Neural progenitor cell (in vitro differentiated cells): Measurements from ENCODE around the gene ABCC9. TPM values are rescaled to one million over a fixed set of nuclear protein-coding genes. Genes with fewer than 3 reads are reported as not detected.

Source experiments
- DNase-seq: peaks from one replicate; pipeline ENCODE4 v3.0.0-alpha.2; 2016; ENCODE audit warnings: low spot score
- H2AFZ ChIP-seq: fragments of 200-600 bp; sonication (generic); replicated peaks from 2 replicates; pipeline ENCODE4 v1.6.1; 2016; ENCODE audit warnings: antibody characterized with exemption
- H3F3A ChIP-seq: fragments of 200-600 bp; sonication (generic); 2 replicates; pipeline ENCODE4 v1.6.1; 2016; ENCODE audit warnings: antibody characterized with exemption, low read depth
- H3K27ac ChIP-seq: fragments of 200-600 bp; sonication (generic); 2 replicates; pipeline ENCODE4 v1.5.1; 2016; ENCODE audit warnings: mild to moderate bottlenecking
- H3K27me3 ChIP-seq: fragments of 200-600 bp; sonication (generic); 2 replicates; pipeline ENCODE4 v1.6.1; 2016; ENCODE audit warnings: mild to moderate bottlenecking, moderate library complexity
- H3K36me3 ChIP-seq: fragments of 200-600 bp; sonication (generic); 2 replicates; pipeline ENCODE4 v1.5.1; 2016
- H3K4me1 ChIP-seq: fragments of 200-600 bp; sonication (generic); 2 replicates; pipeline ENCODE4 v1.6.1; 2016; ENCODE audit warnings: mixed run types
- H3K4me2 ChIP-seq: fragments of 200-600 bp; sonication (generic); 2 replicates; pipeline ENCODE4 v1.6.1; 2016
- H3K4me3 ChIP-seq: fragments of 200-600 bp; sonication (generic); 2 replicates; pipeline ENCODE4 v1.5.1; 2016
- H3K79me2 ChIP-seq: fragments of 200-600 bp; sonication (generic); 2 replicates; pipeline ENCODE4 v1.6.1; 2016; ENCODE audit warnings: low read depth
- H3K9ac ChIP-seq: fragments of 200-600 bp; sonication (generic); 2 replicates; pipeline ENCODE4 v1.6.1; 2016
- H3K9me3 ChIP-seq: fragments of 200-600 bp; sonication (generic); 2 replicates; pipeline ENCODE4 v1.5.1; 2016; ENCODE audit warnings: low read depth
- H4K20me1 ChIP-seq: fragments of 200-600 bp; sonication (generic); 2 replicates; pipeline ENCODE4 v1.6.1; 2016; ENCODE audit warnings: low read depth
- H3K27ac Mint-ChIP-seq: 3 replicates; pipeline ENCODE4 v1.8.0; 2021; ENCODE audit warnings: mixed read lengths
- H3K27me3 Mint-ChIP-seq: 2 replicates; pipeline ENCODE4 v1.8.0; 2022; ENCODE audit warnings: low read depth, mild to moderate bottlenecking, inconsistent platforms, moderate library complexity, mixed read lengths; ENCODE audit not compliant: insufficient read depth
- H3K36me3 Mint-ChIP-seq: 3 replicates; pipeline ENCODE4 v1.8.0; 2021; ENCODE audit warnings: mixed read lengths
- H3K4me1 Mint-ChIP-seq: 3 replicates; pipeline ENCODE4 v1.8.0; 2021; ENCODE audit warnings: mixed read lengths
- H3K4me3 Mint-ChIP-seq: 3 replicates; pipeline ENCODE4 v1.8.0; 2021; ENCODE audit warnings: mild to moderate bottlenecking, moderate library complexity, mixed read lengths
- H3K9me3 Mint-ChIP-seq: 3 replicates; pipeline ENCODE4 v1.8.0; 2020; ENCODE audit warnings: mixed read lengths
- EZH2 ChIP-seq: fragments of 200-600 bp; sonication (generic); IDR thresholded peaks from 2 replicates; pipeline ENCODE4 v1.6.1; 2017; ENCODE audit warnings: antibody characterized with exemption, mild to moderate bottlenecking, moderate library complexity
- EZH2phosphoT487 ChIP-seq: fragments of 200-600 bp; sonication (generic); IDR thresholded peaks from 2 replicates; pipeline ENCODE4 v1.6.1; 2017; ENCODE audit warnings: antibody characterized with exemption
- total RNA-seq: library from RNA; depleted of rRNA; stranded (reverse); fragments of >200 nt; gene quantifications from 2 replicates; pipeline ENCODE4 v1.2.3, GENCODE V29; 2015; ENCODE audit warnings: low replicate concordance
- TF ChIP-seq, protein P1 (sequence below): fragments of 200-600 bp; sonication (generic); IDR thresholded peaks from 2 replicates; pipeline ENCODE4 v1.5.1; 2017; ENCODE audit warnings: antibody characterized with exemption, mild to moderate bottlenecking

ABCC9 gene
- total RNA-seq, 1 donor from 2014 or later: not detected

DNA sequence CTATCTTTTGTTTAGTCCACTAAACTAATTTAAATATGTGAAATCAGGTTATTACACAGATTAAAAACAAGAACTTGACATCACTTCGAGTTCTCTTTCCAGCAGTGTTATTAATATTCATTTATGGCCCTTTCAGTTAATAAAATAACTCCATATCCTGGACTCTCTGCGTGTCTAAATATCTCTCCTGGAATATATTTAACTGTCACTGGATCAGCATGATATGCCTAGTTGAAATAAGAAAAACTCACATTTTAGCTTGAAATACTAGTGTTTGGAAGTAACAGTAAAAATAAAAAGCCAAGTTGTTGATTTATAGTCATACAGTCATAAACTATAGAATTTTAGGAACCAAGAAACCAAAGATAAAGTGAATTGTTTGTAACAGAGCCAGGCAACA, 45.6 kb downstream of the ABCC9 start:
- Histone ChIP-seq H3K9ac (no peak overlapping the region), H3K4me3 (no peak overlapping the region), H4K20me1 (no peaks in the 10 kb centered on the region), H3K4me2 (no peak overlapping the region), H3K36me3 (no peaks in the 10 kb centered on the region), H2AFZ (no peak overlapping the region), H3K4me1 (no peaks in the 10 kb centered on the region), H3K27ac (no peak overlapping the region), H3F3A (no peaks in the 10 kb centered on the region), H3K9me3 (no peaks in the 10 kb centered on the region), H3K27me3 (no peaks in the 10 kb centered on the region), H3K79me2 (no peaks in the 10 kb centered on the region)
- H3K36me3 Mint-ChIP-seq: peaks cover 7% of the 10 kb centered on the region
- no peak for DNase-seq
- H3K4me3 Mint-ChIP-seq: no peak overlapping the region
- no peak for TF ChIP-seq EZH2phosphoT487
- TF ChIP-seq, protein P1, sequence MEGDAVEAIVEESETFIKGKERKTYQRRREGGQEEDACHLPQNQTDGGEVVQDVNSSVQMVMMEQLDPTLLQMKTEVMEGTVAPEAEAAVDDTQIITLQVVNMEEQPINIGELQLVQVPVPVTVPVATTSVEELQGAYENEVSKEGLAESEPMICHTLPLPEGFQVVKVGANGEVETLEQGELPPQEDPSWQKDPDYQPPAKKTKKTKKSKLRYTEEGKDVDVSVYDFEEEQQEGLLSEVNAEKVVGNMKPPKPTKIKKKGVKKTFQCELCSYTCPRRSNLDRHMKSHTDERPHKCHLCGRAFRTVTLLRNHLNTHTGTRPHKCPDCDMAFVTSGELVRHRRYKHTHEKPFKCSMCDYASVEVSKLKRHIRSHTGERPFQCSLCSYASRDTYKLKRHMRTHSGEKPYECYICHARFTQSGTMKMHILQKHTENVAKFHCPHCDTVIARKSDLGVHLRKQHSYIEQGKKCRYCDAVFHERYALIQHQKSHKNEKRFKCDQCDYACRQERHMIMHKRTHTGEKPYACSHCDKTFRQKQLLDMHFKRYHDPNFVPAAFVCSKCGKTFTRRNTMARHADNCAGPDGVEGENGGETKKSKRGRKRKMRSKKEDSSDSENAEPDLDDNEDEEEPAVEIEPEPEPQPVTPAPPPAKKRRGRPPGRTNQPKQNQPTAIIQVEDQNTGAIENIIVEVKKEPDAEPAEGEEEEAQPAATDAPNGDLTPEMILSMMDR: no peak
- TF ChIP-seq EZH2: no peak
- H3K4me1 Mint-ChIP-seq: no peaks in the 10 kb centered on the region
- H3K9me3 Mint-ChIP-seq: peaks cover 4% of the 10 kb centered on the region
- H3K27me3 Mint-ChIP-seq: no peaks in the 10 kb centered on the region
- no peak overlapping the region for H3K27ac Mint-ChIP-seq

DNA sequence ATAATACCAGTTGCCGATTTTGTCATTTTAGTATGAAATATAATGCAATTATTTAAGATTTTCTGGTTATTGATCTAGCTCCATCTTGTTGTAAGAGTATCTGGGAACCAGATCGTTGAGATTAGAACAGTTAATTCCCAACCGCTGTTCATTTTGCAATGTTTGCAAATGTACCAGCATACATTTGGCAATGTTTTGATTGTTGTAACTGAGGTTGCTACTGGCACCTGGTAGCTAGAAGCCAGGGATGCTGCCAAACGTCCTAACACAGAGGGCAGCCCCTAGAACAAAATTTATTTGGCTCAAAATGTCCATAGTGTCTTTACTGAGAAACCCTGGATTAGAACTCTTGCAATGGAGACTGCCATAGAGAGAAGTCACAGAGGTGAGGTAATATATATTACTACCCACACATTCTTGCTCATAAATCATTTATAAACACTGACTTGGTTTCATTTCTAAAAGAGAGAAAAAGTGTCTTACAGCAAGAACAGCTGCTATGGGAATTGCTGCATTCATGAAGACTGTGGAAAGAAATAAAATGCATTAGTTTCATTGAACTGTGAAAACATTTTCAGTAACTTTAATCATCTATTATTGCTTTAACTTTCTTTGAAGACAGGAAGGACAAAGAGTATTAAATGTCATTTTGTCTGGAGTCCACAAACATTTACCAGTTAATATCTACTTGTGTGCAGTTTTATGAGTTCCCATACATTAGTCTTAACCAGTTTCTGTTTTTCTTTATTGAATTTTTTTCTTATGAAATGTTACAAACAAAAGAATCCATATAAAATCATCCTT, 46.2 kb downstream of the ABCC9 start:
- H3K36me3 Mint-ChIP-seq: peaks cover 3% of the 10 kb centered on the region
- Histone ChIP-seq H3K27me3 (no peaks in the 10 kb centered on the region), H3K27ac (no peak overlapping the region), H3K79me2 (no peaks in the 10 kb centered on the region), H4K20me1 (no peaks in the 10 kb centered on the region), H3K4me3 (no peak overlapping the region), H3K4me2 (no peak overlapping the region), H3F3A (no peaks in the 10 kb centered on the region), H3K36me3 (no peaks in the 10 kb centered on the region), H3K4me1 (no peaks in the 10 kb centered on the region), H3K9ac (no peak overlapping the region), H2AFZ (no peak overlapping the region), H3K9me3 (no peaks in the 10 kb centered on the region)
- no peaks in the 10 kb centered on the region for H3K4me1 Mint-ChIP-seq
- no peaks in the 10 kb centered on the region for H3K27me3 Mint-ChIP-seq
- no peak for DNase-seq
- H3K9me3 Mint-ChIP-seq: peaks cover 4% of the 10 kb centered on the region
- H3K27ac Mint-ChIP-seq: no peak overlapping the region
- TF ChIP-seq EZH2 (no peak), EZH2phosphoT487 (no peak)
- TF ChIP-seq, protein P1: no peak
- no peak overlapping the region for H3K4me3 Mint-ChIP-seq

- peaks cover 3% of the 10 kb centered on the region for H3K36me3 Mint-ChIP-seq
- Histone ChIP-seq H3K79me2 (no peaks in the 10 kb centered on the region), H2AFZ (no peak overlapping the region), H3F3A (no peaks in the 10 kb centered on the region), H3K4me2 (no peak overlapping the region), H3K27me3 (no peaks in the 10 kb centered on the region), H4K20me1 (no peaks in the 10 kb centered on the region), H3K36me3 (no peaks in the 10 kb centered on the region), H3K27ac (no peak overlapping the region), H3K9ac (no peak overlapping the region), H3K4me3 (no peak overlapping the region), H3K9me3 (no peaks in the 10 kb centered on the region), H3K4me1 (no peaks in the 10 kb centered on the region)
- DNase-seq: no peak
- no peaks in the 10 kb centered on the region for H3K4me1 Mint-ChIP-seq
- no peak overlapping the region for H3K27ac Mint-ChIP-seq
- no peak overlapping the region for H3K4me3 Mint-ChIP-seq
- peaks cover 4% of the 10 kb centered on the region for H3K9me3 Mint-ChIP-seq
- no peak for TF ChIP-seq EZH2
- TF ChIP-seq, protein P1: no peak
- no peak for TF ChIP-seq EZH2phosphoT487
- no peaks in the 10 kb centered on the region for H3K27me3 Mint-ChIP-seq
Measured at GRCh38 chr12:21893924-21894323, 47.3 kb downstream of the ABCC9 start.
